Mesangial cell (primary cell): ENCODE data around the gene CCDC18. TPM values are rescaled to one million over a fixed set of nuclear protein-coding genes. Genes with fewer than 3 reads are reported as not detected.

Source experiments
- total RNA-seq: library from RNA; depleted of rRNA; stranded (reverse); fragments of >200 nt; gene quantifications from 2 replicates; pipeline ENCODE4 v1.2.3, GENCODE V29; 2015

Gene CCDC18
- 1.3 and 5.7 TPM in 2 replicates for total RNA-seq

GRCh38 chr1:93180723-93181613 is at the start of gene CCDC18:
Gene CCDC18 (plus strand): TSS chr1:93180724. CDS start chr1:93183362, 2,638 bp downstream.

GRCh38 chr1:93179886-93180722 is 420 bp upstream of the CCDC18 start, which contains the start of gene TMED5:
Gene TMED5 (minus strand): TSS chr1:93180413. CDS start chr1:93180242, 171 bp downstream.

Other genes with a start within 250 kb of the CCDC18 start
- gene DIPK1A, start 219.3 kb upstream of the CCDC18 start, total RNA-seq = 1.0 and 1.6 TPM in 2 replicates
- 10.1 and 13.4 TPM in 2 replicates for gene MTF2, start 101.4 kb upstream of the CCDC18 start, total RNA-seq
- 57.4 and 62.4 TPM in 2 replicates for gene TMED5, start 311 bp upstream of the CCDC18 start, total RNA-seq
- gene DR1, start 165.2 kb downstream of the CCDC18 start, total RNA-seq = 20.7 and 27.7 TPM in 2 replicates